AML-193 (cell line): ENCODE results near the gene ZFP91.

Experiments
- DNase-seq, 2 experiments: peaks; one replicate each; lab custom pipeline; 2025; lab: John Stamatoyannopoulos, UW

The ZFP91 gene

GRCh38 chr11:58586998-58587397 is 8.1 kb downstream of the ZFP91 start:
- DNase-seq, result no peak

GRCh38 chr11:58591659-58592058 is 12.8 kb downstream of the ZFP91 start:
- DNase-seq, result no peak

DNA sequence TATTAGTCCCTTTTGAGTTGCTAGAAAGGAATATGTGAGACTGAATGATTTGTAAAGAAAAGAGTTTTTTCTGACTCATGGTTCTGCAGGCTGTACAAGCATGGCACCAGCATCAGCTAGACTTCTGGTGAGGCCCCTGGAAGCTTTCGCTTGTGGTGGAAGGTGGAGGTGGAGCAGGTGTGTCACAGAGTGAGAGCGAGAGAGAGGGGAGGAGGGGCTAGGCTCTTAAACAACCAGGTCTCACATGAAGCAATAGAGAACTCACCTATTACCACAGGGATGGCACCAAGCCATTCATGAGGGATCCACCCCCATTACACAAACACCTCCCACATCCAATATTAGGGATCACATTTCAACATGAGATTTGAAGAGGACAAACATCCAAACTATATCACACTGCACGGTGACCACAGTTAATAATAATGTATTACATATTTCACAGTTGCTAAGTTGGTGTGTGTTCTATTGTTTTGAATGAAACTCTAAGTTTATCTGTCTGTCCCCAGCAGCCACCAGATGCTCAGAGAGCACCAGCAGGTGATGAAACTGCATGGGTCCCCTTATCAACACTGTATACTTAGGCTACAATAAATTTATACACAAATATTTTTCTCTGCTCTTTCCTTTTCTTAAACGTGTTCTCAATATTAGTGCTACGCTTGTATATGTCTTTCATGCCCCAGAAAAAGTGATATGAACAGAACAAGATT is 14.1 kb downstream of the ZFP91 start:
- no peak for DNase-seq

- DNase-seq, result no peak
Observed at GRCh38 chr11:58594826-58595225, 16.0 kb downstream of the ZFP91 start.

- no peak for DNase-seq
Observed at GRCh38 chr11:58596621-58597020, 17.8 kb downstream of the ZFP91 start.

DNA sequence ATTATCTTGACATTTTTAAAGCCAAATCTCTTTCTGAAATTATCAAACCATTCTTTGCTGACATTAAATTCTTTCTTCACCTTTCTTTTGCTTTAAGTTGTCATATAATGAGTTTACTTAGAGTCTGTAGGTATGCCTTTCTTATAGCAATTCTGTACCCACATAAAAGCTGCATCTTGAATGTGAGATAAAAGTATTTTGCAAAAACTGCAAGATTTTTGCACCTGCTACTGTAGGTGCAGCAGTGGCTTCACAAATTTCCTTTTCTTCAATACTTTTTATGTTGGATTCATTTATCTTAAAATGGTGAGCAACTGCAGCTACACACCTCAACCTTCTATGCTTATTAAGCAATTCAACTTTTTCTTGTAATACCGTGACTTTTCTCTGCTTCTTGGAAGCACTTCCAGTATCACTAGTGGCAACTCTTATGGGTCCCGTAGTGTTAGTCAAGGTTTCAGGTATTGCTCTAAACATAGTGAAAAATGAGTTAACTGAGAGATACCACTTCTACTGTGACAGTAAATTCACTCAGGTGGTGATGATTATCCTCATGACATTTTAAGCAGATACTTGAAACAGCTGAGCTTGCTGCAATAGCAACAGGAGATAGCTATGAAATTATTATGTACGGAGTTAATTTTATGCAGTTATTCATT is 18.8 kb downstream of the ZFP91 start:
- DNase-seq, result no peak

DNA sequence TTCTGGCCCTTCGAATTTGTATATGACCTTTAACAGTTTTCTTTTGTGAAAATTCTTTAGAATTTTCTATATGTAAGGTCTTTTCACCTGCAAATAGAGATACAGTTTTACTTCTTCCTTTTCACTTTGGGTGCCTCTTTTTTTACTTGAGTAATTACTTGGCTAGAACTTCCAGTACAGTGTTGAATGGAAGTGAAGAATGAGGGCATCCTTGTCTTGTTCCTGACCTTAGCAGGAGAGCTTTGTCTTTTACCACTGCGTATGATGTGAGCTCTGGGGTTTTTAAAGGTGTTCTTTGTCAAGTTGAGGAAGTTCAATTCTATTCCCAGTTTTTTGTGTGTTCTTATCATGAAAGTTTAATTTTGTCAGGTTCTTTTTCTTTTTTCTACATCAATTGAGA is 21.6 kb downstream of the ZFP91 start:
- DNase-seq, result no peak

GRCh38 chr11:58606930-58607714 is 28.3 kb downstream of the ZFP91 start:
- DNase-seq, result no peak

- no peak for DNase-seq
Observed at GRCh38 chr11:58608331-58608730, 29.5 kb downstream of the ZFP91 start.

- DNase-seq, result no peak
Observed at GRCh38 chr11:58609723-58610122, 30.9 kb downstream of the ZFP91 start.

- no peak for DNase-seq
Observed at GRCh38 chr11:58613228-58613627, 34.4 kb downstream of the ZFP91 start.

DNA sequence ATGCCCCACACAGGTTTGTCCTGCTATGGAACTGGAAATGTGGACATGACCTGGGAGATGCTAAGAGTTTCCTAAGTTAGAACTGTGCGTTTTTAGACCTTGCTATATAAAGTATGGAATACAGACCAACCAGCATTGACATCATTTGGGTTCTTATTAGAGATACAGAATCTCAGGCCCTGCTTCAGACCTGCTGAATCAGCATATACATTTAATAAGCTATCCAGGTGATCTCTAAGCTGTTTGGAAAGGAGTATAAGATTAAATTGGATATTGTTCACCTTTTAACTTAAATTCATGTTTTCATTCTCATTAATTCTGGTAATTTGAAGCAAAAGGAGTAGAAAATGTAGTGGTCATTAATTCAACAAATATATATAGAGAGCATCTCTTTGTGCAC is 36.7 kb downstream of the ZFP91 start:
- DNase-seq, result no peak

GRCh38 chr11:58616594-58616993 is 37.7 kb downstream of the ZFP91 start:
- no peak for DNase-seq

DNA sequence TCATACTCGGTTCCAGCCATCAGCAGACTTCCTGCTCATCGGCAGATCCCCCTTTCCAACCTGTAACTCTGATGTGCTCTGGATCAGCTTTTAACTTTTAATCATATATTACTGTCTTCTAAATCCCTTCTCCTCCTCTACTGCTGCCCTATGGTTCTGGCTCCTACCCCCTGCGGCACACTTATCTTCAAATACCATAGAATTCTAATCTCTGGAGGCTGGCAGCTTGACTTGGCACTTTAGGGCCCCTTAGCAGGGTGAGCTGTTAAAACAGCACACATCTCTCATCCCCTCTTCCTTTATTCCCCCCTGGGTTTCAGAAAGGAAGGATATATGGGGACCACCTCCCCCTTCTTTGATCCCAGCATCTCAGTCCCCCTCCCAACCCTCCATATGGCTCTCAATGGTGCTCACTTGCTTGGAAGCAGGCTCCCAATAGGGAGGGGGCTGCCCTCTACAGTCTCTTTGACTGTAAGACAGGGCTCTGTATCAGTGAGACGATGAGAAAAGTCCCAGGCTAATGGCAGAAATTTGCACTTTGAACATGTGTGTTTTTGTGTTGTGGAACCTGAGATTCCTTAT is 39.2 kb downstream of the ZFP91 start:
- no peak for DNase-seq

- no peak for DNase-seq
Observed at GRCh38 chr11:58621586-58622262, 42.9 kb downstream of the ZFP91 start.

DNA sequence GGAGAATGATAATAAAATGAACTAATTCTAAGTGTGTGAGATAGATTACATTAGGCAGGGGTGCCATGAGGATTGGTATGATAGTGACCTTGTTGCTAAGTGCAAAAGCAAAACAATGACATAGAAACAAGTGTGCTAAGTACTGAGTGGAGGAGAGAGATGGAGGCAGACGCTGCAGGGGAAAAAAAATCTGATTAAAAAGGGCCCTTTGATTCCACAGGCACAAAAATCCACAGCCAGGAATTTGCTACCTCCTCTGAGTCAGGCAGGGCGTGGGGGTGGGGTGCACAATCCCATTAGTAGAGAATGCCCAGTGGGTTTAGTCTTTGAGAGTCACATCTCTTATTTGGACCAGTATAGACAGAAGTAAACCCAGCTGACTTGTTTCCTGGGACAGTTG is 43.5 kb downstream of the ZFP91 start, which contains the start of gene CNTF:
Gene CNTF (plus strand): TSS at position 322 of the 400 bp plus-strand sequence. CDS start 88 bp downstream, outside the sequence.
- no peak for DNase-seq

DNA sequence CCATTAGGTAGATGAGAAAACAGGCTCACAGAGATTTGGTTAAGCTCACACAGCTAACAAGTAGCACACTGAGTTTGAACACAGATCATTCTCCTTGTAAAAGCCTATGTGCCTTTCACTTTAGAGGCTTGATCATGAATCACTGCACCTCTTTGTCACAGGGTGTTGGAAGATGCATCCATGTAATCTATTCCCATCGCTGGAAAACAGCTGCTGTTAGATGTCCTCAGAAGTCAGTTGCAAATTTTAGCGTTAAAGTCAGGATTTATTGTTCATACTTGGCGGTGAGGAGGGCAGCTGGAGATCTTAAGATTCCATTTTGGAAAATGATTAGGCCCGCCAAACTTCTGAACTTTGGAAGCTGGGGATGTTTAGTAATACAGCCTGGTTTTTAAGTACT is 46.2 kb downstream of the ZFP91 start:
- no peak for DNase-seq

DNA sequence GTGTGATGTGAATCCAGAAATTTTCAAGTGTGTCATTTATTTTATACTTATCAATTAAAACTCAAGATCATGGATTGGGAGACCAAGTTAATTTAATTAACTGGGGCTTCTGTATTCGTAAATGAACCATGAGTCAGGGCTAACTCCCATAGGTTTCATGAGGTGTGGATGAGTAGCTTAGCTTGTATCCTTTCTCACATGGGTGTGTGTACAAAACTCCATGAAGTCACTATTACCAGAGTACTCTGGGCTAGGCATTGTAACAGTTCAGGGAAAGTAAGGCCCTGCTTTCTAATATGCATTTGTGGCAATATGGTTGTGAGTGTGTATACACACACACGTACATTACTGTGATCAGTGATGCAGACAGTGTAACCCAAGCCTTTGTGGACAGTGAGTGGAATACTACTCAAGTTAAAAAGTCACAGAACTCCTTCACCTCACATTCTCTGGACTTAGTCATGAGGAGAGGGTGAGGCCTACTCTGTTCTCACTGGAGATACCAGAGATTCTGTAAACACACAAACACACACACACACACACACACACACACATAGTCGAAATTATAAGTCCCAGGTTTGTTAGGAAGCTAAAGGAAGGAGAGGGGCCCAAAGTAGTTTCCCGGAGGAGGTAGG is 47.1 kb downstream of the ZFP91 start:
- no peak for DNase-seq

GRCh38 chr11:58626934-58627483 is 48.1 kb downstream of the ZFP91 start:
- no peak for DNase-seq

- no peak for DNase-seq
Observed at GRCh38 chr11:58628446-58628845, 49.6 kb downstream of the ZFP91 start.

DNA sequence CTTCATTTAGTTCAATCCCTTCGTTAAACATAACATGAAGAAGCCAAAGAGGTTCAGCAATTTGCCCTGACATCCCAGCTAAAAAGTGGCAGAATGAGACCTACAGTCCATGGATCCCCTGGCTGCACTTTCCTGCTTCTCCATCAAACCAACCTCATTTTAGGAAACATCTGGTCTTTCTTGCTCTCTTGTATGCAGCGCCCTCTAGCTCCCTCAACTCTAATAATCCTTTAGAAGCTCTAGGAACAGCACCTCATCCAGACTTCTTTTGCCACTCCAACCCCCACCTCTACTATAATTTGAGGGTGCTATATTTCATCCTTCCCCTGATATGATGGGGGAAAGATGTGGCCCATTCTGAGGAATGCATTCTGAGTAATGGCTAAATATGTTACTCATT is 51.0 kb downstream of the ZFP91 start:
- DNase-seq, result peak; percentile 56 to 70
